ENCODE data around the gene FEN1.

Gene FEN1

DNA sequence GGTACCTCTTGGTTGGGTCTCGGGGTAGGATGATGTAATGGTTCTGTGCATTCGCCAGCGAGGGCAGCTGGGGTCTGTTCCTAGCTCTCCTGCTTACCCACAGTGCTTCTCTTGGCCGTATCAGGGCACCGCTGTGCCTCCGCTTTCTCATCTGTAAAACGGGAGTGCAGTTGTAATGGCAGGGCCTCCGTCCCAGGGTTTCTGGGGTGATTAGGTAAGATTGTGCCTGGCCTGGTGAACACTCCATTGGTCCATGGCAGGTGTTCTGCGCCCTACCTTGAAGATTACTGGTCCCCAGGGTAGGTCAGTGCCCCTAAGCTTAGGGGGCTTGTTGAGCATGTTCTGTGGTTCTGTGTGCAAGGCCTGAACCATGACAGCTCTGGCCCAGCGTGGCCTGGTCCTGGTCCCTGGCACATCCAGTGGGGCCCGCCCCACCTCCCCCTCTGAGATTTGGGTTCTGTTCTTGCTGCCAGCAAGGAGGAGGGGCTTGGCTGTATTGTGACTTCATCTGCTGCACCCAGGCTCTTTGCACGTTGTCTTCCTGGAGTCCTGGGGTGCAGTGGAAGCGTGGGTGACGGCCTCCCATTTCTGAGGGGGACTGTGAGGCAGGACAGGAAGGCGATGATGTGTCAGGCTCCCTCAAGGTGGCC lies 35.4 kb upstream of the FEN1 start:
- no peak for DNase-seq

GRCh38 chr11:61760946-61761345 lies 31.8 kb upstream of the FEN1 start:
- no peak for DNase-seq

DNA sequence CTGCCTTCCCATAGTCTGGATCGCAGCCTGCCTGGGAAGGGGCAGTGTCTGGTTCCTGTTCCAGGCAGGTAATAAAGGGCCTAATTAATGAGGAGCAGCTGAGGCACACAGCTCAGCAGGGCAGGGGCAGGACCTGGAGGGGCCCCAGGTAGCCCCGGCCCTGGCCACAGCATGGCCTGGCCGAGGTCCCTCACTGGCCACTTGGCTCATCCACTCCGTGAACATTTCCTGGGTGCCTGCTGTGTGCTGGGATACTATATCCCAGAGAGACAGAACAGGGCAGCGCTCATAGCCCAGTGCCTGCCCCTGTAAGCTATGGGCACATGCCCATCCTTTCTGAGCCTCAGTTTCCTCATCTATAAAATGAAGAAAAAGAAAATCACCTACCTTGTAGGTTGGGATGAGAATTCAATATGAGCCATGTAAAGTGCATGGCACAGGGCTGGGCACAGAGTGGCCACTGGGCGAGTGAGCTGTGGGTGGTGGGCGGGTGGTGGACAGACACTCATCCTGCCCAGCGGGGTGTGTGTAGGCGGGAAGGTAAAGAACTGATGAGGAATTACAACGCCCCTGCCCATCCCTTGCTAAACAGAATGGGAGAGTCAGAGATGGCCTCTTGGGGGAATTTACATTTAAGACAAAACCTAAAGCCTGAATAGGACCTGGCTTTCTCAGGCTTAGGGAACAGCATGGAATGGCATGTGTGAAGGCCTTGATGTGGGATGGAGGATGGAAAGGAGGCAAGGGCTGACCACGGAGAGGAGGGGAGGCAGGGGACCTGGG lies 31.1 kb upstream of the FEN1 start:
- DNase-seq, result no peak

DNA sequence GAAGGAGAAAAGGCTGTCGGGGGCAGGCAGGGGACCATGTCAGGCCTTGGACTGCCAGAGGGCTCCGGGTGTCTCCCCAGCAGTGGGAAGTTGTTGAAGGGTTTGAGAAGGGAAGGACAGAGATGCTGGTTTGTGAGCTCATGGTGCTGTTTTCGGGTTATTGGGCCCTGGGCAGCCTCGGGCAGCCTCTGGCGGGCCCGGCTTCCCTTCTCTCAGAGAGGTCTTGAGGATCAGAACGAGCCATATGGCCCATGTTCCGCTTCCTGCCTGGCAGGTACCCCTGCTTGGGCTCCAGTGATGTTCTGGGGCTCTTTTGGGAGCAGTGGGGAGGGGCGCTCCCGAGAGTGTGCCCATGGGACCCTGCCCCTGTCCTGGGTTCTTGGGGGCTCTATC lies 30.5 kb upstream of the FEN1 start:
- no peak for DNase-seq

DNA sequence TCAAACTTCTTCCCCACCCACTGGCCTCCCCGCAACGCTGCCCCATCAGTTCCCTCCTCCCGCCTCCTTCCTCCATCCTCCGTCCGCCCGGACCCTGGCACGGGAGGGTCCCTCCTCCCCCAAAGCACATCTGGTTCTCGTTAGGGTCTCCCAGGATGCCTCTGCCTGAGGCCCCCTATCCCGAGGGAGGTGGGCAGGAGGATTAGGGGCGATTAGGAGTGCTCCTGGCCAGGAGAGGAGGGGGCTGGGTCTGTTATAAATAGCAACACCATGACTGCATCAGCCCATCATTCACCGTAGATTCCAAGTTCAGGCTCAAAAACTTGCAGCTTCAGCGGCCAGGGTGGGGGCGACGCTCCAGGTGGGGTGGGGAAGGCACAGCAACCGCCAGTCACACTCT lies 29.9 kb upstream of the FEN1 start:
- DNase-seq, result no peak

GRCh38 chr11:61763930-61764605 lies 28.6 kb upstream of the FEN1 start:
- DNase-seq, result no peak

DNA sequence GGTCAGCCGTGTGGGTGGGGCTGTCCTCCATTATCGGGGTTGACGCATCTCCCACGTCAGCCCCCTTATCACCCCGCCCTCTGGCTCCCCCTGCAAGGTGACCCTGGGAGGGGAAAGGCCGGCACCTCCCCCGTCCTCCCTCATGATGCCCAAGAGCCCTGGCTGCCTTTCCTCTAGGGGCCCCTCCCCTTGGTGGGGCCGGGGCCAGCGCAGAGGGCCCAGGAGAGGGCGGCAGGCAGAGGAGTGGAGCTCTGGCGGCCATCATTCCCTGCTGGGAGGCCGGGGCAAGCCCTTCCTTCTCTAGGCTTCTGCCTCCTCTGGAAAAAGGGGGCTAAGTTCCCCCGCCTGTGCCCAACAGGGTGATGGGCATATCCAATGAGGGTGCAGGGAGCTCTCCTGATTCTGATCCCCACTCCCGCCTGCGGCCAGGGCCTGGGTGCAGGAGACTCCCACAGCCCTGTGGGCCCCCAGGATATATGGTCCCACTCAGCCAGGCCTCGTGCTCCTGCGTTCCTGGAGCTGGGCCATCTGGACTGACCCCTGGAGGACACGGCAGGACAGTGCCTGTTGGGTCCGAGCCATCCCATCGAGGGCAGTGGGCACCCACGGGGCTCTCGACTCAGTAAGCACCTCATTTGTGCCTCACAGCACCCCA lies 28.0 kb upstream of the FEN1 start:
- DNase-seq, result no peak

- no peak for DNase-seq
These were observed 27.0 kb upstream of the FEN1 start for GRCh38 chr11:61765550-61766253.

- no peak for DNase-seq
These were observed 26.3 kb upstream of the FEN1 start for GRCh38 chr11:61766353-61766841.

GRCh38 chr11:61768376-61769076 lies 24.2 kb upstream of the FEN1 start:
- no peak for DNase-seq

- DNase-seq, result no peak
These were observed 23.4 kb upstream of the FEN1 start for GRCh38 chr11:61769169-61769920.

DNA sequence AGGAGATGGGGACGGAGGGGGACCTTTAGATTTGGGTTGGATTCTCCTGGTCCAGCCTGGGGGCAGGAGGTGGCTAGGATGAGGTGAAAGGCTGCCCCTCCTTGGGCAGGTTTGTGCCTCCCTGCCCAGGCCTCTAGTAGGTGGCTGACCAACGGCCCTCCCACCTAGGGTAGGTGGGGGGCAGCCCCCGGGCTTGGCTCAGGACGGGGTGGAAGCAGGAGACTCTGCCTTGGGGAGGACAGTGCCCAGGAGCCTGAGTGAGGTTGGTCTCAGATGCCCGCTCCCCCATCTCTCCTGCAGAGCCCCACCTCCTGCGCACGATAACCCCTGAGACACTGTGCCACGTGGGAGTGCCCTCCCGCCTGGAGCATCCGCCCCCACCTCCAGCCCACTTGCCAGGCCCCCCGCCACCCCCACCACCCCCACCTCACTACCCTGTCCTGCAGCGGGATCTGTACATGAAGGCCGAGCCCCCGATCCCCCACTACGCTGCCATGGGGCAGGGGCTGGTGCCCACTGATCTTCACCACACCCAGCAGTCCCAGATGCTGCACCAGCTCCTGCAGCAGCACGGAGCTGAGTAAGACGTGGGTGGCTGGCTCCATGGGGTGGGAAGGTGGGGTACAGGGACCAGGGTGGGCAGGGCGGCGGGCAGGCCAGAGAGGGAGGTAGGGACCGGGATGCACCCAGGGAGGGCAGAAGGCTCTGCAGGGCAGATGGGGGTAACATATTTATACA lies 22.6 kb upstream of the FEN1 start:
- DNase-seq, result no peak

DNA sequence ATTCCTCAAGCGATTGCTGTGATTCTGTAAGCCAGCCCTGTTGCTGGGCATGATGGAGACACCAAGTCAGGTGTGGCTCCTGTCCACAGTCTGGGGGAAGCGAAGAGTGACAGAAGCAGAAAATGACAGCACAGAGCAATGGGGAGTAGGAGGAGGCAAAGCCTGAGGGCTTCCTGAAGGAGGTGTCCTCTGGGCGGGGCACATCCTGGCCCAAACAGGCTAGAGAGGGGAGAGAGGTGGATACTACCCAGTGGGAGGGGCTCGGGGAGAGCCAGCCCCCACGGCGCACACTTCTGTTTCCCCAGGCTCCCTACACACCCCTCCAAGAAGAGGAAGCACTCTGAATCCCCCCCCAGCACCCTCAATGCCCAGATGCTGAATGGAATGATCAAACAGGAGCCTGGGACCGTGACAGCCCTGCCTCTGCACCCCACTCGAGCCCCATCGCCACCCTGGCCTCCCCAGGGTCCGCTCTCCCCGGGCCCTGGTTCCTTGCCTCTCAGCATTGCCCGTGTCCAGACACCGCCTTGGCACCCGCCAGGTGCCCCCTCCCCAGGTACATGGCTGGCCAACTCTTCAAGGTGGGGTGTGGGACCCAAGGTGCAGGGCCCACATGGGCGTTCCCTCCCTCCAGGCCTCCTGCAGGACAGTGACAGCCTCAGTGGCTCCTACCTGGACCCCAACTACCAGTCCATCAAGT lies 21.4 kb upstream of the FEN1 start:
- no peak for DNase-seq

- no peak for DNase-seq
These were observed 20.7 kb upstream of the FEN1 start for GRCh38 chr11:61771985-61772455.

DNA sequence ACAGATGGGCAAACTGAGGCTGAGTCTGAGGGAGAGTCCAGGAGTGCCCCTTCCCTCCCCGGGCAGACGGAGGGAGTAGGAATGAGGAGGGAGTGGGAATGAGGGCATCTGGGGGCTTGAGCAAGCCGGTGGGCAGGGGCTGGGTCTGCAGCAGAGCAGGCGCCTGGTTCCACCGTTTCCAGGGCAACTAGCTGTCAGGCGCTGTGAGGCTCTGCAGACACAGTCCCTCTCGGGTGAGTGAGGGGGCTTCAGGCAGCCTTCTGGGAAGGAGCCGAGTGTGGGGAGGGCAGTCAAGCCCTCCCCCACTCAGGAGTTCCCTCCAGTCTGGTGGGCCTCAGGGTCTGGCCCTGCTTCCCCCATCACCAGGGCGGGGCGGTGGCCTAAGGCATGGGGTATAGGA lies 19.4 kb upstream of the FEN1 start:
- no peak for DNase-seq

- DNase-seq, result no peak
These were observed 18.9 kb upstream of the FEN1 start for GRCh38 chr11:61773809-61774208.

GRCh38 chr11:61774411-61774810 lies 18.3 kb upstream of the FEN1 start:
- no peak for DNase-seq

- DNase-seq, result no peak
These were observed 17.6 kb upstream of the FEN1 start for GRCh38 chr11:61775106-61775505.

DNA sequence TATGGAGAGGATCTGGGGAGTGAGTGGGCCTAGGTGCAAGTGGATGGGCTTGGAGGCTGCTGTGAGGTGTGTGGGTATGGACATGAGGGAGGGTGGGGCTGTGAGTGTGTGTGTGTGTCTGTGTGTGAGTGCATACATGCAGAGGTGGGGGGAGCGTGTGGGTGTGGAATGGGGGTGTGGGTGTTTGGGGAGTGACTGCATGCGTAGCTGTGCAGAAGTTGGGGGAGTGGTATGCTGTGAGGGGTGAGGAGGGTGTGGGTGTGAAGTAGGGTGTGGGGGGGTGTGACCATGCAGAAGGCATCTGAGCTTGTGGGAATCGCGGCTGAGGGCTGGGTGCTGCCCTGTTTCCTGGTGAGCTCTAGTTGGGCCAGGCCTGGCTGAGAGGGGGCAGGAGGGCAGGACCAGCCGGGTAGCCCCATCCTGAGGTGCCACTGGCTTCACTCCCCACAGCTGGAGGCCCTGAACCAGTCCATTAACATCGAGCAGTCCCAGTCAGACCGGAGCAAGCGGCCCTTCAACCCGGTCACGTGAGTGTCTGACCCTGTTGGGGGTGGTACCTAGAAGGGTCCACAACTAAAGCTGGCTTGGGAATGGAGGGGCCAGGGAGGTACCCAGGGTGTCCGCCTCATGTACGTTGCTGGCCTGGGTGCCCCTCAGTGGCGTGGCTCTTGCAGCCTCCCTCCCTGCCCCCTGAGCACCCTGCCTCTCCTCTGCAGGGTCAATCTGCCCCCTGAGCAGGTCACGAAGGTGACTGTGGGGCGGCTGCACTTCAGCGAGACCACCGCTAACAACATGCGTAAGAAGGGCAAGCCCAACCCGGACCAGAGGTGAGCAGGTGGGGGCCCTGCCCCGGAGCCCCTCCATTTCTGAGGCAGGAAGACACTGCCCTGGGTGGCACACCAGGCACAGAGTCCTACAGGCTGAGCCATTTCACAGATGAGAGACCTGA lies 16.8 kb upstream of the FEN1 start:
- DNase-seq, result no peak

All from SIG-M5 (cell line).